GM18858 (cell line): Measurements from ENCODE around the gene LRG1.
"Not testable (repeated sequence)": the region's sequence is repeated elsewhere in the genome, so short reads cannot be mapped to it uniquely, and the experiment has no call there.

Experiments
- ATAC-seq: cut with Tn5 transposase; IDR thresholded peaks from one replicate; pipeline ENCODE4 v1.9.1; 2021; ENCODE audit not compliant: unreplicated experiment

The LRG1 gene

GRCh38 chr19:4576016-4576933 is 36.4 kb upstream of the LRG1 start:
- ATAC-seq = no peak

GRCh38 chr19:4575267-4576015 is 35.6 kb upstream of the LRG1 start:
- no peak for ATAC-seq

- ATAC-seq = no peak
Observed at GRCh38 chr19:4573682-4574081, 33.8 kb upstream of the LRG1 start.

GRCh38 chr19:4571305-4571917 is 31.6 kb upstream of the LRG1 start:
- ATAC-seq = no peak

GRCh38 chr19:4570916-4571304 is 31.1 kb upstream of the LRG1 start:
- no peak for ATAC-seq

- ATAC-seq = no peak
Observed at GRCh38 chr19:4570402-4570801, 30.6 kb upstream of the LRG1 start.

- no peak for ATAC-seq
Observed at GRCh38 chr19:4568886-4569285, 29.1 kb upstream of the LRG1 start.

GRCh38 chr19:4567584-4568071 is 27.8 kb upstream of the LRG1 start:
- no peak for ATAC-seq

- no peak for ATAC-seq
Observed at GRCh38 chr19:4566402-4567051, 26.7 kb upstream of the LRG1 start.

- not testable (repeated sequence) for ATAC-seq
Observed at GRCh38 chr19:4563562-4563961, 23.7 kb upstream of the LRG1 start.

- not testable (repeated sequence) for ATAC-seq
Observed at GRCh38 chr19:4562085-4562484, 22.2 kb upstream of the LRG1 start.

- no peak for ATAC-seq
Observed at GRCh38 chr19:4559569-4559968, 19.7 kb upstream of the LRG1 start, which contains the start of gene SEMA6B. SEMA6B (minus strand) TSS chr19:4559684; CDS start chr19:4558457, 1,227 bp downstream.

GRCh38 chr19:4557971-4558941 is 18.4 kb upstream of the LRG1 start:
- ATAC-seq = no peak

GRCh38 chr19:4557144-4557970 is 17.5 kb upstream of the LRG1 start:
- ATAC-seq = no peak

- no peak for ATAC-seq
Observed at GRCh38 chr19:4556597-4557127, 16.8 kb upstream of the LRG1 start.

GRCh38 chr19:4555657-4556561 is 16.1 kb upstream of the LRG1 start:
- ATAC-seq = no peak

- ATAC-seq = no peak
Observed at GRCh38 chr19:4554717-4555116, 14.9 kb upstream of the LRG1 start.

GRCh38 chr19:4553775-4554174 is 13.9 kb upstream of the LRG1 start:
- ATAC-seq = no peak
